SK-MEL-5 (cell line): ENCODE results near the gene APOC3. TPM values are rescaled to one million over a fixed set of nuclear protein-coding genes. Genes with fewer than 3 reads are reported as not detected.

Source experiments
- DNase-seq: peaks from one replicate; pipeline ENCODE4 v3.0.0-alpha.2; 2016; ENCODE audit warnings: low read depth, low spot score
- in situ Hi-C: cut with HindIII; loops from 2 replicates; pipeline ENCODE4 v1.10.0; 2016; ENCODE audit warnings: low sequenced_read_pairs, high pct_unique_total_duplicates, low pct_unique_long_range_greater_than_20kb
- polyA plus RNA-seq, 2 experiments: library from polyadenylated mRNA; depleted of rRNA; stranded (reverse); fragments of >200 nt; gene quantifications; 2 replicates each; pipeline ENCODE4 v1.2.3, GENCODE V29; 2015
- total RNA-seq: library from RNA; depleted of rRNA; stranded (reverse); fragments of >200 nt; shearing (Covaris generic); gene quantifications from 2 replicates; pipeline ENCODE4 v1.2.3, GENCODE V29; 2014; rRNA removed

APOC3 gene
- not detected in 2 replicates for total RNA-seq
- not detected in 2 replicates for polyA plus RNA-seq (2015; cell fraction: cytosol; rRNA removed)
- polyA plus RNA-seq (2015; cell fraction: nucleus; rRNA removed): not detected in 2 replicates

DNA sequence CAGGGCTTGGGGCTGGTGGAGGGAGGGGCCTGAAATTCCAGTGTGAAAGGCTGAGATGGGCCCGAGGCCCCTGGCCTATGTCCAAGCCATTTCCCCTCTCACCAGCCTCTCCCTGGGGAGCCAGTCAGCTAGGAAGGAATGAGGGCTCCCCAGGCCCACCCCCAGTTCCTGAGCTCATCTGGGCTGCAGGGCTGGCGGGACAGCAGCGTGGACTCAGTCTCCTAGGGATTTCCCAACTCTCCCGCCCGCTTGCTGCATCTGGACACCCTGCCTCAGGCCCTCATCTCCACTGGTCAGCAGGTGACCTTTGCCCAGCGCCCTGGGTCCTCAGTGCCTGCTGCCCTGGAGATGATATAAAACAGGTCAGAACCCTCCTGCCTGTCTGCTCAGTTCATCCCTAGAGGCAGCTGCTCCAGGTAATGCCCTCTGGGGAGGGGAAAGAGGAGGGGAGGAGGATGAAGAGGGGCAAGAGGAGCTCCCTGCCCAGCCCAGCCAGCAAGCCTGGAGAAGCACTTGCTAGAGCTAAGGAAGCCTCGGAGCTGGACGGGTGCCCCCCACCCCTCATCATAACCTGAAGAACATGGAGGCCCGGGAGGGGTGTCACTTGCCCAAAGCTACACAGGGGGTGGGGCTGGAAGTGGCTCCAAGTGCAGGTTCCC lies at the start of gene APOC3:
Gene APOC3 (plus strand): TSS at position 383 of the 659 bp plus-strand sequence. CDS start 676 bp downstream, outside the sequence.
- in situ Hi-C loops: no loop called here
- no peak for DNase-seq

DNA sequence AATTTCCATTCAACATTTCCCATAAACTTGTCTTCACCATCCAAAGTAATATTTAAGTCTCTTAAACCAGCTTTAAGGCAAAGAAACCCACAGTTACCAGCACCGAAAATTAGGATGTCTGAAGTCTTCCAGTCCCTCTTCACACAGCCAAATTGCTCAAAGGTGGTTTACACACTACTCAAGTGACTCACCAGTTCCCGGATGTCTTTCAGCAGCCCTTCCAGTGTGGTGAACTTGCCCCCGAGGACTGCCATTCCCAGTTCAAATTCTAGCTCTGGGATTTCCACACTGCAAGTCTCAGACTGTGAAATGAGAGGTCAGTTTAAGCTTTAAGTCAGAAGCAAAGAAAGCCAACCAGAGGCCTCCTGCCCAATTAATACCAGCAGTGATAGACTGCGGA lies 47.0 kb upstream of the APOC3 start:
- DNase-seq: no peak

DNA sequence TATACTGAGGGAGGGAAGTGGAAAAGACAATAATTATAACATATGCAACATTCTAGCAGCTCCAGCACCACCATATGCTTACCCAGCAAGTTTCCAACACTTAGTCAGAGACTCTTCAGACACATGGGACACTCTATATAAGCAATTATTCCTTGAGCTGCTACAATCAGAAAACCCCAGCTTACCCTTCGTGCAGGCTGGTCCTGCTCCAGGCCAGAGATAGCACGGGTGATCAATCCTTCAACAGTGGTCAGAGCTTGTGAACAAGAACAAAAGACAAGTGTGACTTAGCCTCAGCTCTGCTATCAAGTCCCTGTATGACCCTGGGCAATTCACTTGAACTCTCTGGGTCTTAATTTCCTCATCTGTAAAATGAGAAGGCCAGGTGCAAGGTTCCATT lies 43.4 kb upstream of the APOC3 start:
- DNase-seq: no peak
- in situ Hi-C loops: no loop called here

More for the DNA sequence above, 47.0 kb upstream of the APOC3 start:
- in situ Hi-C loops: no loop called here

DNA sequence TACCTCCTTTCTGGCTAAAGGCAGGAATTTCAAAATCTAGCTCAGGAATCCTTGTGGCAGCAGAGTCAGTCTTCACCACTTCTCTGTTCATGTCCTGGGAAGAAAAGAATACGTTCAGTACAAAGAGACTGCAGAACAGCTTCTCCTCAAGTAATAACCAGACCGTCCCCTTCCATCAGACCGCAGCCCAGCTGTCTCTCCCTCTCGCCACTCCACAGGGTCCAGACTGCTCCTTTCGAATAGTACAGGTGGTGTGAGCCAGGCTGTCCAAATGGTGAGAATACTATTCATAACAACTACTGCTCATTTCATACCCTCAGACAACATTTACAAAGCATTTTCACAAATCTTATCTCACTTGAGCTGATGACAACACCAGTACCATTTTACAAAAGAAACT lies 42.7 kb upstream of the APOC3 start:
- DNase-seq: no peak
- in situ Hi-C loops: no loop called here

DNA sequence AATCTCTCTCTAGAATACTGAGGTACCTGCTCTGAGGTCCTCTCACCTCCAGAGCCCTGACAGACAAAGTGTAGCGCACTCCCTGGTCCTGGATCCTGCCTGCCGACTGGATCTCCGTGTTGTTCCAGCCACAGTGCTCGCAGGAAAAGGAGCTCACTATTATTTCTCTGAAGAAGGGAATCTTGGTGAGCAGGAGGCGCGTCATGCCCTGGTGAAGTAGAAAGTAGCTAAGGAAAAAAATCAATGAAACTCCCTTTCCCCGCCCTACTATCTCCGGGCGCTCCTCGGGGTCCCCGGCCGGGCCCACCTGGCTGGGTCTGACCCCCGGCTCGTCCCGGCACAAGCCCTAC lies 42.3 kb upstream of the APOC3 start:
- in situ Hi-C loops: no loop called here
- DNase-seq: no peak

DNA sequence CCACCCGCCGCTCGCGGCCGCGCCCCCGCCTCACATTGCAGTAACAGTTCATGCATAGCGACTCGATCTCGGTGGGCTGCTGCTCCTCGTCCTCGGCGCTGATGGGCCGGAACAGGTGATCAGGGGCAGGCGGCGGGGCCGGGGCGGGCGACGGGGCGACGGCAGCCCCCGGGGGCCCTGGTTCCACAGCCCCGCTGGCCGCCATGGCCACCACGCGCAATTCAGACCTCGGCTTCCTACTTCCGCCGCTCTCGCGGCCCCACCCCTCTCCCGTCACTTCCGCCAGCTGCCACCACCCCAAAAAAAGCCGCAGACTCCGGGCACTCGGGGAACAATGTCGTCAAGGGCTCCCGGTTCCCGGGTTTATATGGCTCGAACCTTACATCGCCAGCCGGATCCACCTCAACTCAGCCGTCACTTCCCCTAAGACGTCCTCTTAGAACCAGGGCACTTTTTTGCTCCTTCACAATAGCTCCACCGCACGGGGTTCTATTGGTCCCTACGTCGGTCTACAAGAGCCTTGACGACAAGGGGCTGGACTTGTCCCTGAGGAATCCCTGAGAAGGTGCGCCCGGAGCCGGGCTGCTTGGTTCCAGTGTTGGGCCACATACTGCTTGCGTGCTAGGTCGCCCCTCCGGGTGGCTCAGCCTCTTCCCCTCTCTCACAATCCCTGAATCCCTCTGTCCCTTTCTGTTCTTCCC lies 41.8 kb upstream of the APOC3 start, which contains the start of gene ZPR1:
Gene ZPR1 (minus strand): TSS at position 238 of the 701 bp plus-strand sequence. CDS start 33 bp downstream, at position 205.
- in situ Hi-C loops: no loop called here
- peak; percentile 49 for DNase-seq

DNA sequence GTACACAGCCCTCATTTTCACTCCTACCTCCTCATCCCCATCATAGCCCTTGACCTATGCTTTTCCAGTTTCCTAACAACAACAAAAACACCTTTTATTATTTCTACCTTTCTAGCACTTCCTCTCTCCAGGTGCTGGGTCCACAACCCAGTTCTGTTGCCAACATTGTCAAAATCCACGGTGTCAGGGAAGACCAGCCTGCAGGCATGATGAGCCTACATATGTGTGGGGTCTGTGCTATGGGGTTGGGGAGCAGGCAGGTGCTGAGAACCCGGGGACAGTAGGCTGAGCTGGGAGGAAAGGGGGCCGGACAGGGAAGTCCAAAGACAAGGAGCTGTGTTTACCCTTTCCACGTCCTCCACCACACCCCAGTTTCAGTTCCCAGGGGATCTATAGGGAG lies 41.2 kb upstream of the APOC3 start:
- DNase-seq: no peak
- in situ Hi-C loops: no loop called here

DNA sequence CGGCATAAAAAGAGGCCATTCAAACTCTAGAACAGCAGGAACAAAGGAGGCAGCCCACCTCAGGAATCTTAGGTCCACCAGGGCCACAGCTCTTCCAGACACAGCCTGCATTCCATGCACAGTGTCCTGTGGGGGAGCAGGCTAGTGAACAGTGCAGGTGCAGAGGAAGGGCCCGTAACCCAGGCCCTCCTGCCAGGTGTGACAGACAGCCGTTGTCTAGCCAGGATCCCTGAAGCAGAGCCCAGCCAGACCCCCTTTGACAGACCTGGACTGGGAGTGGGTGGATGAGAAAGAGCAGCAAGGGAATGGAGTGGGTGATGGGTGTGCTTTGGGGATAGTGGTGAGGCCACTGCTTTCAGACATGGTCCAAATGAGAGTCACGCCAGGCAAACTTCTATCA lies 40.7 kb upstream of the APOC3 start:
- DNase-seq: no peak
- in situ Hi-C loops: no loop called here

DNA sequence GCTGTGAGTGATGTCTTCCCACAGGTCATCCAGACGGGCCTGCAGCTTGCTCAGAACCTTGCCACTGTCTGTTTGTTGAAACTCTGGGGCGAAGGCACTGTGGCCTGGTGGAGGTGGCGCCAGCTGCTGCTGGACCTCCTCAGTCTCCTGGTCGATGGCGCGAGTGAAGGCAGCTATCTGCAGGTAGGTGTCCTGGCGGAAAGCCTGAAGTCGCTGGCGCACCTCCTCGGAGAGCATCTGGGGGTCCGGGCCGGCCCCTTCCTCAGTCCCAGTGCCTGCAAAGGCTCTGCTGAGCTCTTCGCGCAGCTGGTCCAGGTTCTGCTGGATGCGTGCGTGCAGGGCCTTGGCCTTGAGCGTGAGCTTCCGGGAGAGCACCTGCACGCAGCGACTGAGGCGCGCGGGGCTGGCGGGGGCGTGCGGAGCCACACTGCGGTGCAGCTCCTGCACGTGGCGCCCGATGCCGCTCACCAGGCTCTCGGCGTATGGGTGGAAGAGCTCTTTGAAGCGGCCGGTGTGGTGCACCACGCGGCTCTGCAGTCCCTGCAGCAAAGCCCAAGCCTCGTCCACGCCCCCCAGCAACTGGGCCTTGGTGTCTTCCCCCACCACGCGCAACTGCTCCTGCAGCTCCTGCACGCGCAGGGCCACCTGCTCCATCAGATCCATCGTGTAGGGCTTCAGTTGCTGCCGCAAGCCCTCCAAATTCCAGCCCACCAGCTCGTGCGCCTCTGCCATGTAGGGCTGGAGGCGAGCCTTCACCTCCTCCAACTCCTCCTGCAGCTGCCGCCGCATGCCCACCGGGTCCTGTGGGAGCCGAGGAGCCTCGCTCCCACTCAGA lies 39.3 kb upstream of the APOC3 start:
- DNase-seq: no peak
- in situ Hi-C loops: no loop called here

DNA sequence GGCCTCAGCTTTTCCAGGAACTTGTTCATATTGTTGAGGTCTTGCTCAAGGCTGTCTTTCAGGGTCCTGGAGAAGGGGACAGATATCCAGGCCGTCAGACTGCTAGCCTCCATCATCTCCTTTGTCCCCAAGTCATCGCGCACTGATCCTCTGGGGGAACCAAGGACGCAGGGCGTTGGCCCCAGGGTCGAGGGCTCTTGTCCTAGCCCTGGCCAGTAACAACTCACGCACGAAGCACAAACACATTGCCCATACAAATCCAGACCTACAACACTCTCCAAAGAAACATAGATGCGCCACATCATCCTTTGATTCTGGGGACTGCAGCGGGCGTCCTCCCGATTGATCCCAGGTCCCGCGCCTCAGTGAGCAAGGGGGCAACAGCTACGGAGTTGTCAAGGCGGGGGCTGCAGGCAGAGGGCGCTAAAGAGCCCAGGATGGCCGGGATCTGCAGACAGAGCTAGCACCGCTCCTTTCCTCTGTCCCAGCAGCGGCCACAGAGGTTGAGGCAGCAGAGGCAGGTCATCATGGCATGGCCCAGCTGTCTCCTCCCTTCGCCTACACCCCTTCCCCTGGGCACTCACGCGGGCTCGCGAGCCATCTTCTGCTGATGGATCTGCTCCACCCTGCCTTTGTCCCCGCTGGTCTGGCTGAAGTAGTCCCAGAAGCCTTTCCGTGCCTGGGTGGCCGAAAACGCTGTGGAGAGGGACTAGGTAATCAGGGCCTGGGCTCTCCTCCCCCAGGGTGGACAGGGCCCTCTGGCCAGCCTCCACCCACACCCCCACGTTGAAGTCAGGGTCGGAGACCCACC lies 38.5 kb upstream of the APOC3 start:
- in situ Hi-C loops: no loop called here
- DNase-seq: peak; percentile 66

DNA sequence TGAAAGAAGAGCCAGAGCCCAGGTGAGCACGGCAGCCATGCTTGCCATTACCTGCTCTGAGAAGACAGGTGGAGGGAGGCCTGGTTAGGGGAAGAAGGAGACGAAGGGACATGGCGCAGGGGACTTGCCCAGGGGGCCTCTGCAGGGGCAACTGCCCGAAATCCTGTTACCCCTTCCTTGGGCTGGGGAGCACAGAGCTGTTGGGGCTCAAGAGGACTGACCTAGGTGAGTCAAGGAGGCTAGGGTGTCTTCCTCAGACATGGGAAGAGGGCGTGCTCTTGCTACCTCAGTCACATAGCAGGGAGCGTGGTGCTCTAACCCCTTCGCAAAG lies 37.9 kb upstream of the APOC3 start, which contains the start of gene APOA5:
Gene APOA5 (minus strand): TSS at position 67 of the 331 bp plus-strand sequence. CDS start 19 bp downstream, at position 48.
- no peak for DNase-seq
- in situ Hi-C loops: no loop called here

DNA sequence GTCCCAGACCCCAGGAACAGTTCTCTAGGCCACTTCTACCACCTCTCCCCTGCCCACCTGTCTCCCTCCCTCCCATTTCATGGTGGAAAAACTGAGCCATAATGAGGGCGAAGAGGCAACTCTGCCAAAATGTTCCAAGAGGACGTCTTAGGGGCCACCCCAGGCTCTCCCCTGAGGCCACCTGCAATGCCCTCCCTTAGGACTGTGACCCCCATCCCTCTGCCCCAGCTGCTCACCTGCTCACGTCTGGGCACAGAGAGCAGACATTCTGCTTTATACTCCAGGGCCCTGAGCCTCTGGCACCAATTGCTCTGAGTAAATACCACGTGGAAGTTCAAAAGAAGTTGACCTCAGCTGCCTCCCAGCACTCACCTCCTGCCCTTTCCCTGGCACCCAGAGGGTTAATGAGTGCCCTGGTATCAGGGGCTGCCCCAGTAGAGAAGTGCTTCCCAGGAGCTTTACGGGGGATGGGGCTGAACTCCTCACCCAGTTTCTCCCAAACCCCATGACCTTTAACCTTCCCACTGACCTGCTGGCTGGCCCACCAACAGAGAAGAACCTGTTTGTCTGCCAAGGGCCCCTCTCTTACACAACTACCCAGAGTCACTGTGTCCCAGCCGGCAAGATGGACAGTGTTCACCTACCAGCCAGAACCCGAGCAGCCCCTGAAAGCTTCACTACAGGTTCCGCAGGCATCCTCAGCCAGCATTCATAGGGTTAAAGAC lies 37.4 kb upstream of the APOC3 start:
- in situ Hi-C loops: no loop called here
- no peak for DNase-seq

DNA sequence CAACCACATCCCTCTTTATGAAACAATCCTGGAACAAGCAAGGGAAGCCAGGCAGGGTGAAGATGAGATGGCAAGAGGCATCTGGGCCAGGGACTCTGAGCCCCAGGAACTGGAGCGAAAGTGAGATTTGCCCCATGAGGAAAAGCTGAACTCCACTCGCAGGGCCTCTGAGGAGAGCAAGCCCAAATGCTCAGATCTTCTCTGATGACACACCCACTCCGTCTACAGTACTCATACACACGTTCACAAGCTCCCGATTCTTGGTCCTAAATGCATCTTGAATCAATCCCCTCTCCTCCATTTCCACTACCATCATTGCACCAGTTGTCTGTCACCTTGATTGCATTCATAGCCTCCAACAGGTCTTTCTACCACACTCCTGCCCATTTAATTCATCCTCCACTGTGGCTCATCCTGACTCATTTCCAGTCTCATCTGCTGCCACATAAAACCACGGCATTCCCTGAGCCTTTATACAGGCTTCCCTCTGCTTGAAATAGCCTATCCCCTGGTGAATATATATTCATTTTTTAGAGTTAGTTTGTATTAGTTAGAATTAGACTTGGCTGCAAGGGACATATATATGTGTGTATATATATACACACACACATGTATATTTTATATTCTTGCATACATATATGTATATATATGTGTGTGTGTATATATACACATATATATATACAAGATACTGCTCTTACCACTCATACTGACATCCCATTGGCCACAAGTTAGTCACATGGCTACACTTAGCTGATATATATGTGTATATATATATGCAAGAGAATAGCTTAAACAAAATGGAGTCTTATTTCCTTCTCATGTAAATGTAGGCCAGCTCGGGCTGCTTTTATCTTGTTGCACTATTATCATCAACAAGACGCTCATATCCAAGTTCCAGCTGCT lies 36.6 kb upstream of the APOC3 start:
- in situ Hi-C loops: no loop called here
- no peak for DNase-seq

DNA sequence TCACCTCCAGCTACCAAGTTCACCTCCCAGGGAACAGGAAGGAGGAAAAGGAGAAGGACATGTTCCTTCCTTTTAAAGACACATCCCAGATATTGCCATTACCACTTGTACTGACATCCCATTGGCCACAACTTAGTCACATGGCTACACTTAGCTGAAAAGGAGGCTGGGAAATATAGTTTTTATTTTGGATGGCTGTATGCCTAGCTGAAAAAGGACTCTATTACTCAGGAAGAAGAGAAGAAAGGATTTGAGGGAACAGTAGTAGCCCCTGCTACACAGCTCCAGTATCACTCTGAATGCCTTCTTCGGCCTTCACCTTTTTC lies 36.0 kb upstream of the APOC3 start:
- DNase-seq: peak; percentile 32
- in situ Hi-C loops: no loop called here

DNA sequence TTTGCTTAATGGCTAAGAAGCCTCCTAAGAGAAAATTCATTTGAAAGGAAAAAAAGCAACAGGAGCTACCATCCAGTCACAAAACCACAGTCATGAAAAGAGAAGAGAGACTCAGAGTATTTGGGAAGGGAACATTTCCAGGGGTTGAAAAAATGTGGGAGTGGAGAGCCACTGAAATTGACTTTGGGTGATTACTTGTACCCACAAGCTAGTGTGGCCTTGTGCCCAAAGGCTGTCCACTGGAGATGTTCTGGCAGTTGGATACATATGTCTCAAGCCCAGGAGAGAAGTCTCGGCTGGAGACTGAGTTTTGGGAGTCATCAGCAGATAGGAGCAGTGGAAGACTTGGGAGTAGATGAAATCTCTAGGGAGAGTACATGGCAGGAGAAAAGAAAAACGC lies 34.9 kb upstream of the APOC3 start:
- DNase-seq: no peak
- in situ Hi-C loops: no loop called here

DNA sequence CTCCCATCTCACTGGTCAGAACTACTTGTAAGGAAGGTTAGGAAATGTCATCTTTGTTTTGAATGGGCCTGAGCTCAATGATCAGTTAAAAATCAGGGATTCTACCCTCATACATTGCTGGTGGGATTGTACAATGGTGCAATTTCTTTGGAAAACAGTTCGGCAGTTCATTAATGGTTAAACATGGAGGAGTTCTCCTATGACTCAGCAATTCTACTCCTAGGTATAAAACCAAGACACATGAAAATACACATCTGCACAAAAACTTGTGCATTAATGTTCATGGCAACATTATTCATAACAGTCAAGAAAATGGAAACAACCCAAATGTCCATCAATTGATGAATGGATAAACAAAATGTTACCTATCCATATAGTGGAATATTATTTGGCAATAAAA lies 33.2 kb upstream of the APOC3 start:
- in situ Hi-C loops: no loop called here

More for the DNA sequence above, 33.2 kb upstream of the APOC3 start:
- DNase-seq: no peak
